ENCODE measurements around the gene SNX13.
"Not testable (repeated sequence)": the region's sequence is repeated elsewhere in the genome, so short reads cannot be mapped to it uniquely, and the experiment has no call there.

SNX13 gene

DNA sequence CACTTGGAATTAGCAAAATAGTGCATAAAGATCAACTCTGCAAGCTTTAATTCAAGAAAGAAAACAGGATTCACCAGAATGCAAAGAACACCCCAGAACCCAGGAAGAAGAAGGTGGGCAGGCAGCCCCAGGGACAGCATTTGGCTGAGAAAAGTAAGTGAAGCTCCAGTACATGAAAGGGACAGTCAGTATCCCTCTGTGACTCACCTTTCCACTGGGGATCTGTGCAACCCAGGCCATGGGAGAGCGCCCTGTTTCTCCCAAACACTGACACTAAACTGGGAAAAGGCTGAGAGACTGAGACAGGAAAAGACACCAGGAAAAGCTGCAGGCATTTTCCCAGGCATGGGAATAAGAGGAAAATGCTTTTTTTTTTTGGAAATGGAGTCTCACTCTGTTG, 28.2 kb downstream of the SNX13 start:
- no peak for DNase-seq

DNA sequence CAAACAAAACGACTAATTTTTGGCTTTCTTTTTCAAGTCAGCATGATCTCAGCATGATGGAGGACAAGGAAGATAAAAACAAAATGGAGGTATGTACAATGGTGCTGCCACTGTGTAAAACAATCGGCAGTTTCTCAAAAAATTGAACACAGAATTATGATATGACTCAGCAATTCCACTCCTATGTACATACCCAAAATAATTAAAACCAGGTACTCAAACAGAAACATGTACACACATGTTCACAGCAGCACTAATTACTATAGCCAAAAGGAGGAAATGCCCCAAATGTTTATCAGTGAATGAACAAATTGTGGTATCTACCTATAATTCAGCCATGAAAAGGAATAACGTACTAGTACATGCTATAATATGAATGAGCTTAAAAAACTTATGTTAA, 29.9 kb downstream of the SNX13 start:
- DNase-seq: no peak

DNA sequence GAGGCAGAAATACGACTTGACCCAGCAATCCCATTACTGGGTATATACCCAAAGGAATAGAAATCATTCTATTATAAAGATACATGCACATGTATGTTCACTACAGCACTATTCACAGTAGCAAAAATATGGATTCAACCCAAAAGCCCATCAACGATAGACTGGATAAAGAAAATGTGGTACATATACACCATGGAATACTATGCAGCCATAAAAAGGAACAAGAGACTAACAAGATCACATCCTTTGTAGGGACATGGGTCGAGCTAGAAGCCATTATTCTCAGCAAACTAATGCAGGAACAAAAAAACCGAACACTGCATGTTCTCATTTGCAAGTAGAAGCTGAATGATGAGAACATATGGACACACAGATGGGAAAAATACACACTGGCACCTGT, 31.0 kb downstream of the SNX13 start:
- not testable (repeated sequence) for DNase-seq

DNA sequence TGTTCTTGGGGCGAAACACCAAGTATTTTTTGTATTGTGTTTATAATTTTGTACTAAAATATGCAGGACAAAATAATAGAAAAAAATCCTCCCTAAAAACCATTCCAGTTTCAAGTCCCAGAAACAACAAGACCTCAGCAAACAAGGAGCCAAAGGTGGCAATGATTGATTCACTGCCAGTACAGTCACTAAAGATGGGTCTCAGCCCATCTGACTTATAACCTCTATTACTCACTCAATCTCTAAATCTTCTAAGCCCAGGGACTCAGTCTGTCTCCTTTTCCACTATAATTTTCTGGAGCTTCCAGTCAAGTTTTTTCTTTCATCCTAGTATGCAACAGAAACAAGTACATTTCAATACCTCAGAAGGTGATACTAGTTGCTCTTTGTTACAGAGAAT, 33.3 kb downstream of the SNX13 start:
- no peak for DNase-seq

DNA sequence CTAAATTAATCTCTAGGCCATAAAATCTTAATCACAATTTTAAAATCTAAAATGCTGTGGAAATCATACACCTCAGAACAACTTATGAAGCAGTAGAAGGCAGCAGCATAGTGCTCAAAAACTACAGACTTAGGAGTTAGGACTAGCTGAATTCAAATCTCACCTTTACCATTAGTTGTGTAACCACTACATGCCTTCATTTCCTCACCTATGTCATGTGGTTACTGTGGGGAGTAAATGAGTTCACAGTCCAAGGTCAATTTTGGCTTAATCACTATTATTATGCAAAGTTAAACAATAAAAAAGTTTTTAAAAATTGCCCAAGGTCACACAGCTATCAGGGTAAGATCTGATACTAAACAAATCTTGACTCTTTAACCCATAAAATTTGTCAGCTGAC, 37.0 kb downstream of the SNX13 start:
- no peak for DNase-seq

DNA sequence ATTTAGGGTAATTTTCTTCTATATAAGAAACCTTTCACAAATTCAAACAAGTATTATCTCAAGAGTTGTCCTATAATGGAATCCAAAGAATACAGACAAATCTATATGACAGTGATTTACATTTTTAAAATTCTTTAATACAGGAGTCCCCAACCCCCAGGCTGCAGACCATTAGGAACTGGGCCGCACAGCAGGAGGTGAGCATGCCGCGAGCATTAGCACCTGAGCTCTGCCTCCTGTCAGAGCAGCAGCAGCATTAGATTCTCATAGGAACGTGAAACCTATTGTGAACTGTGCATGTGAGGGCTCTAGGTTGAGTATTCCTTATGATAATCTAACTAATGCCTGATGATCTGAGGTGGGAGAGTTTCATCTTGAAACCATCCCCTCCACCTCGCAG, 37.7 kb downstream of the SNX13 start:
- no peak for DNase-seq

DNA sequence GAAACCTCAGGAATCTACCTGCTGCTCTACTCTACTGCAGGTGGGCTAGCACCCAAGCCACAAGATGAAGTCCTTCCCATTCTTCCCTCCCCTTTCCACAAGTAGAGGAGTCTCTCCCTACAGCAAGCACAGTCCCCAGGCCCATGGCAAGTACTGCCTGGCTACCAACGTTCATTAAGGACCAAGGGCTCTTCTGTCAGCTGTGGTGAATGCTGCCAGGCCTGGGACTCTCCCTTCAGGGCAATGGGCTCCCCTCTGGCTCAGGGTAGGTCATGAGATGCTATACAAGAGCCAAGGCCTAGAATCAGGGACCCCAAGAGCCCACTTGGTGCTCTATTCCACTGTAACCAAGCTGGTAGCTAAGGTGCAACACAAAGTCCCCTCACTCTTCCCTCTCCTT, 39.8 kb downstream of the SNX13 start:
- no peak for DNase-seq

DNA sequence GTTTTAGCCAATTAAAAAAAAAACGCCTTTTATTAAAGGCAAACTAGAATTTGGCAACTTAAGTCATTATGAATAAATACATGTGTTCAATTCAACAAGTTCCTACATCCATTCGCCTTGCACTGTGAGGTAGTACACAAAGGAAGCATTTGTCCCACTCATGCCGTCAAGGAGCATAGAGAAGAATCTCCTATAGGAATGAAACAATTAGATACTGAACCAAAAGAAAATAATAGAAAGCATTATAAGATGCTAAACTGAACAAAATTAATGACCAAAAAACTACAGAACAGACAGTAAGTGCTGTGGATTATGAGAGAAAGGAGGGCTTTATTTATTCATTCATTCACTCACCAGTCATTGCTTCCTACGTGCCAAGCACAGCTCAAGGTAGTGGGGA, 42.2 kb downstream of the SNX13 start:
- no peak for DNase-seq

DNA sequence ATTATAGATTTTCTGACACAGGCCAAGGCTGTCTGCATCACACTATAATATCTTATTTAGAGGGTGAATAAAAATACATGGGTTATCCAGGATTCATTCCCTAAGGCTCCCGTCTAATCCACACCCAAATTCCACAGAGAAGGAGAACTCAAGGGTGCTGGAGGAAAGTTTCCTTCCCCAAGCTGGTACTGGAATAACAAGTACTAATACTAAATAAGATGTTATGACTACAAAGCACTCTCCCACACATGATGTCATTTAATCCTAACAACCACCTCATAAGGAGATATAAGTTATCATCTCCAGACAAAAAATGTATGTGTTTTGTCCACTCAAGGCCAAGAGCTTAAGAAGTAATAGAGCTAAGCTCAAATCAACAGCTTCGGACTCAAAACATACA, 53.0 kb downstream of the SNX13 start:
- DNase-seq: no peak

DNA sequence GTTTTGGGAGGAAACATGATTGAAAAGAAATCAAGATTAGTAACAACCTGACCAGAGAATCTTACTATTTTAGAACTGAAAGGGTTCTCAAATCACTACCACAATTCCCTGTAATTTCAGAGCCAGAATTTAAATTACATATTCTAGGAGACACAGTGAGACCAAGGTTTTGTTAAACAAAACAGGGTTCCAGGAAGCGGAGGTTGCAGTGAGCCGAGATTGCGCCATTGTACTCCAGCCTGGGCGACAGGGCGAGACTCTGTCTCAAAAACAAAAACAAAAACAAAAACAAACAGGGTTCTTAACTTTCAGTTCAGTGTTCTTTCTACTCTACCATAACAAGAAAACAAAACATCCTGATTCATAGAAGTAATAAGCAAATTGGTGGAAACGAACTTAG, 57.6 kb downstream of the SNX13 start:
- DNase-seq: no peak

DNA sequence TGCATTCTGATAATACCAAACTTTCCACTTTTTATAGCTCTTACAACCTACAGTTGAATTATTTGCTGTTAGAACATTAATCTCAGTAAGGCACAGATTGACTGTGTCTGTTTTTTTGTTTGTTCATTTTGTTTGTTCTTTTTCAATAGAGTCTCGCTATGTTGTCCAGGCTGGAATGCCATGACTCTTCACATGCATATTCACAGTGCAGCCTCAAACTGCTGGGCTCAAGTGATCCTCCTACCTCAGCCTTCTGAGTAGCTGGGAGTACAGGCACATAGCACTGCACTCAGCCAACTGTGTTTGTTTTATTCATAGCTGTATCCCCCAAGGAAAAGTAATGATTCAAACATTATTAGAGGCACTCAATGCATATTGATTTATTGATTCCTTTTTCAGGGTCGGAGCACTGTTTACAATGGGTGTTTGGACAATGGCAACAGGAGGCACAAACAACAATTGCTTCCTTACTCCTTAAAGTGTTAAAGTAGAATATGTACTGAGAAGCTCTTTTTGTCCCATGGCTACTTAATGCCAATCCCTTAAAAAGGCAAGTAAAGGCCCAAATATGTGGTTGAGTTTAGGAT, 61.1 kb downstream of the SNX13 start:
- DNase-seq: no peak

DNA sequence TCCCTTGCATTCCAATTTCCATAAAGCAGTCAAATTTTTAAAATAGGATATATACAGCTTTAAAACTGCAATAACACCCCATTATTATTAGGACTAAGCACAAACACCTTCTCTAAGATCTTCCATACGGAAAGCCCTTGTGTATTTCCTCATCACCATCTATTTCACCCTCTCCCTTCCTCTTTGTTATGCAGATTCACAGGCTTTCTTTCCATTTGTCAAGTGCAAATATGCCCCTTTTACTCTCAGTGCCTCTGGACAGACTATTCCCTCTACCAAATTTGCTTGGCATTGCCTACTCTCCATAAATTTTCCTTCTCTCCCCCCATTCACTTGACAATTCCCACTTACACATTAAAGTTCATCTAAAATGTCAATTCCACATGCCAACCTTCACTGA, 61.7 kb downstream of the SNX13 start:
- no peak for DNase-seq

DNA sequence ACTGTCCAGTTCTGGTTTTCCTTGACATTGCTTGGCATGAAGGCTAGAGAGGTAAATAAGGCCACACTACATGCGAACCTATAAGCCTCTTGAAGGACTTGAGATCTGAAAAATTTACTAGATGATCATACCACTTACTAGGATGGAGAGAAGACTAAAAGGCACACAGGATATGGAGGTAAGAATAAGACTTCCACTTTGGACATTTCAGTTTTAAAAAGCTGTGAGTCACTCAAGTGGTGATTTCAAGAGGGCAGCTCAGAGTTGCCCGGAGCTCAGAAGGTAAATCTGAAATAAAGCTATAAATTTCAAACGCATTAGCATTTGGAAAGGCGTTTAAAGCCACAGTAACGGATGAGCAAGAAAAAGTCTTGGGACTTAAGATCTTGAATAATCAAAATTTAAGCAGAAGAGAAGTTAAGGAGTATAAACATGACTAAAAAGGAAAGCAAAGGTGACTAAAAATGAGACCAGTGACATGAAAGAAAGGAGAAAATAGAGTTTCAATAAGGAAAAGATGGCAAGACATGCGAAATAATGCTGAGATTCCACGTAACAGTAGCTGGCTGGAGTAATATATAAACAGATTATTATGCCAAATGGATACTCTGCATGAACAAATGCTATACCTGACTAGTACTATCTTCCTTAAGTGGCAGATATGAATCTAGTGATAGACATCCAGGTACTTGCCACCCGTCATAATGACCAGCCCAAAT, 68.3 kb downstream of the SNX13 start:
- DNase-seq: no peak

DNA sequence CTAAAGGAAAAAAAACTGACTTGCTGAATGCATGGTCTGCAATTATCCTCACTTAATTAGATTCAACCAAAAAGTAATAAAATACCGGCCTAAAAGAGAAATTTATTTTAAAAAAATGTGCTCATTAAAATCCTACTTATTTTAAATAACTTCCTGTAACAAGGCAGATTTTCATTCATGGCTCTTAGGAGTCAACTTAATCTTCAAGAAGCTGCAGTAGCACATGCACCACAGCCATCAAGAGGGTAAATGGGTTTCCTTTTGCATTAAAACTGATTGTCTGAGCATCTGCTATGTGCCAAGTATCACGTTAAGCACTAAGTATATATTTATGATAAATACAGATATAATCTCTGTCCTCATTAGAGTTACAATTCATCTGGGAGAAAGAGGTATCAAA, 69.9 kb downstream of the SNX13 start:
- no peak for DNase-seq

DNA sequence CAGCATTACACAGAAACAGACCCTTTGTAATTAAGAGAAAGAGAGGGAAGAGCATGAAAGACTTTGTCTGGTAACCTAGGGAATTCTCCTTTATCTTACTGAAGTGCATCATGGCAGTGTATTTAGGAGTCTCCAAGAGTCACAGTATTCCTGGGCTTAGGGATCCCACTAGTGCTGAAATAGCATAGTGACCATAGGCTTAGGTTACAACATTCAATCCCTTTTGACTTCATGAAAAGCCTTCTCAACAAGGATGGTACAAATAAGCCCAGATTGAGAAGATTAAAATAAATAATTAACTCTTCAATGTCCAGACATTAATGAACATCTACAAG, 76.5 kb downstream of the SNX13 start:
- no peak for DNase-seq

DNA sequence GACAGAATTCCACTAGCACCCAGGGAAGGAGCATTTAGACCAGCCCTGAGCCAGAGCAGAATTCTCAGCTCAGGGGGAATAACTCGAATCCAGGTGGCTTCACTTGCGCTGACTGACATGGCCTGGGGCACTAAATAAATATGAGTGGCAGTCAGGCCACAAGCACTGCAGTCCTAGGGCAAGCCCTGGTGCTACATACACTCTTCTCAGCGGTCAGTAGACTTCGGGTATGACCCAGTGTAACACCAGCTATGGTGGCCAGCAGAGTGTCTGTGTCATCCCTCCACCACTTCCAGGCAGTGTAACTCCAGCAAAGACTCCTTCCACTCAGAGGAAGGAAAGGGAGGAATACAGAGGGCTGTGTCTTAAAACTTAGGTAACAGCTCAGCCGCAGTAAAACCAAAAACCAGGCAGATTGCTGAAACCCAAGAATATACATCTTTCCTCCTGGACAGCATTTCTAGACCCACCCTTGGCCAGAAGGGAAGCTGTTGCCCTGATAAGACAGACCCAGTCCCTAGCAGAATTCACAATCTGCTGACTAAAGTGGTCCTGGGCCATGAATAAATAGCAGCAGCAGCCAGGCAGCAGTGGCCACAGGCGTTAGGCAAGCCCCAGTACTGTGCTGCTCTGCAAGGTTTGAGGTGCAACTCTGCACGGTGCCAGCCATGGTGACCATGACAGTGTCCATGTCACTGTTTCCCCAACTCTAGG, 77.0 kb downstream of the SNX13 start:
- DNase-seq: no peak

DNA sequence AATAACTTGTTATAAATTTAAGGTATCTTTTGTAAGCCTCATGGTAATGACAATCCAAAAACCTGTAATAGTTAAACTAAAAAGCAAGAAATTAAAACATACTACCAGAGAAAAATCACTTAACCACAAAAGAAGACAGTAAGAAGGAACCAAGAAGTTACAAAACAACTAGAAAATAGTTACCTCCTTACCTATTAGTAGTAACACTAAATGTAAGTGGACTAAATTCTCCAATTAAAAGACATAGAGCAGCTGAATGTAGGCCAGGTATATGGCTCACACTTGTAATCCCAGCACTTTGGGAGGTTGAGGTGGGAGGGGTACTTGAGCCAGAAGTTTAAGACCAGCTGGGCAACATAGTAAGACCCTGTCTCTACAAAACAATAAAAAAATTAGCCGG, 84.0 kb downstream of the SNX13 start:
- DNase-seq: no peak

DNA sequence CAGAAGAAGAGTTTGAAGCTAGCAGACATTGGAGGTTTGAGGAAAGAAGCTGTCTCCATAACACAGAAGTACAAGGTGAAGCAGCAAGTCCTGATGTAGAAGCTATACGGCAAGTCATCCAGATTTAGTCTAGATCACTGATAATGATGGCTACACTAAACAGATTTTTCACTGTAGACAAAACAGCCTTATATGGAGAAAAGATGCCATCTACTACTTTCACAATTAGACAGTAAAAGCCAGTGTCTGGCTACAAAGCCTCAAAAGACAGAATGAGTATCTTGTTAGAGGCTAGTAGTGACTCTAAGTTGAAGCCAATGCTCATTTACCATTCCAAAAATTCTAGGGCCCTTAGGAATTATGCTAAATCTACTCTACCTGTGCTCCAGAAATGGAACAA, 85.1 kb downstream of the SNX13 start:
- DNase-seq: no peak

DNA sequence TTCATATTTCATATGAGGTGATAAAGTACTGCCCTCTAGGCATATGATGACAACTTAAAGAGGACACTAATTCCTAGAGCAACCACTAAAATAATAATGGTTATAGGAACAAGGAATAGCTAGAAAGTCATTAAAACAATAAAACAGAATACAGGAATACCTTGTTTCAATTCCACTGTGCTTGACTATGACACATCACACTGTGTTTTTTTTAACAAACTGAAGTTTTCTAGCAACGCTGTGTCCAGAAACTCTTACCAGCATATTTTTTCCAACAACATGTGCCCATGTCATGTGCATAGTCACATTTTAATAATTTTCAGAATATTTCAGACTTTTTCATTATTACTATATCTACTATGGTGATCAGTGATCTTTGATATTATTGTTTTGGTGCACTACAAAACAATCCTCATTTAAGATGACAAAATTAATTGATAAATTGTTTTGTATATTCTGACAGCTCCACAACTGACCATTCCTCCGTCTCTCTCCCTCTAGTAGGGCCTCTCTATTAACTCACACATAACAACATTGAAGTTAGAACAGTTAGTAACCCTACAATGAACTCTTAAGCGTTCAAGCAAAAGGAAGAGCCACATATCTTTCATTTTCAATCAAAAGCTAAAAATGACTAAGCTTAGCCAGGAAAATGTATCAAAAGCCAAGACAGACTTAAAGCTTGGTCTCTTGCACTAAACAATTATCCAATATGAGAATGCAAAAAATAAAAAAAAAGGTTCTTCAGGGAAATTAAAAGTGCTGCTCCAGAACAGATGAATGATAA, 85.8 kb downstream of the SNX13 start:
- no peak for DNase-seq

DNA sequence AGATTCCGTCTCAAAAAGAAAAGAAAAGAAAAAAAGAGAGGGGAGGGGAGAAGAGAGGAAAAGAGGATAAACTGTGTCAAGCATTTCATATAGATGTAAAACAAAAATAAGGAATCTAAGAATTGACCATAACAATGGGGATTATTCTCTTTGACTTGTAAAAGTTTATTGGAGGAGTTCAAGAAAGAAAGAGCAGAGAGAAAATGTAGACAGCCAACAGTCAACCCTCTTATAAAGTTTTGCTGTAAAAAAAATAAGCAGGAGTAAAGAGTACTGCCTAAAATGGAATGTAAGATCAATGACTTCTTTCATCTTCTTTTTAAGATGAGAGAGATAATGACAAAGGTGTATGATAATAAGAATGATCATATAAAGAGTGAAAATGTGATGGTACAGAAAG, 87.9 kb downstream of the SNX13 start:
- DNase-seq: no peak

DNA sequence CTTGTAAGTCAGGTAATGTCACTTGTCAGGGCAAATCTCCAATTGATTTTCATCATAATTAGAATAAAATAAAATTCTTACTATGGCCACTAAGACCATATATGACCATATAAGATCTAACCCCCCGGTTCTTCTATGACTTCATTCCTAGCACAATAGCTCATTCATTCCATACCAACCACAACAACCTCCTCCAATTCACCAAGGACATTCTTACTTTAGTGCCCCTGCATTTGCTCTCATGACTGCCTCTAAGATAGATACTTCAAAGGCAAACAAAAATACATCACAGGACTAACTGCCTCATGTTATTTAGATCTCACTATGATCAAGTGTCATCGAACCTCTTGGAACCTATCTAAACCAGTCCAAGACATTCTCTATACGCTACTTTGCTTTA, 90.8 kb downstream of the SNX13 start:
- DNase-seq: no peak

DNA sequence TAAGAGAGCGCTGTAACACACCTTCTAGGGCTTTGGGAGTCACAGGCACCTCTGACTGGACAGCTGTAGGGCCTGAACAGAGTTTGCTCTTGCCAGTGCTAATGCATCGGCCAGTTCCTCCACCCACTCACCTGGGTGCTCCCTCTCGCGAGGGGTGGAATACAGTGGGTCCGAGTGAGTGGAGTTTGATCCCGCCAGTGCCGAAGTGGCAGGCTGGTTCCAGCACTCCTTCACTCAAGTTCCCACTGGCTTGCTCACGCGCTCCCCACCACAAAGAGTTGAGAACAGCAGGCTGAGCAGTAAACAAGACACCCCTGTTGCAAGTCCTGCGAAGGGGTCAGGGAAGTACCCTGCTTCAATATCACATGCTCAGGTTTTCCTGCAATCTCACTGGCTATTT, 91.8 kb downstream of the SNX13 start:
- no peak for DNase-seq

DNA sequence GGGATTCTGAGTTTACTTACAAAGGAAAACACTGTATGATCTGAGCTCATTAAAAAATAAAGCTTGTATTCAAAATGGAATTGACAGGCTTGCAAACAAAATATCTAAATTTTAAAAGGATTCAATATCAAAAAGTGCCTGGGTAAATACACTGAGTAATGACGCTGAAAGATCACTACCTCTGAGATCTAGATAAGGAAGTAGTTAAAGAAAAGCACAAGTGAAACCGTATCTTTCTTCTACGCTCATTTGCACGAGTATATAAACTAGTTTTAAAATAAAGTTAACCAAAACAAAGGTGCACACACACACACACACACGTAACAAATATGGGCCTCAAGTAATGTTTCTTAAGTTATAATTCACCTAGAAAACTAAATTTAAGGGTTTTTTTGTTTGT, 93.4 kb downstream of the SNX13 start:
- DNase-seq: no peak

DNA sequence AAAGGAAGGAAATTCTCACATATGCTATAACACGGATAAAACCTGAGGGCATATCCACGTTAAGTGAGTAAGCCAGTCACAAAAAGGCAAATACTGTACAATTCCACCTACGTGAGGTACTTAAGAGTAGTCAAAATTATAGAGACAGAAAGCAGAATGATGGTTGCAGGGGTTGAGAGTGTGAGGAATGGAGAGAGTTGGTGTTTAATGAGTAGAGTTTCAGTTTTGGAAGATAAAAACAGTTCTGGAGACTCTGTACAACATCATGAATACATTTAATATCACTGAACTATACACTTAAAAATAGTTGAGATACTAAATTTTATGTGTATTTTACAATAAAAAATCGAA, 95.1 kb downstream of the SNX13 start:
- no peak for DNase-seq

Measured in NCI-H1048 (cell line).